IMR-90 (cell line): ENCODE results near the gene ADGRG6.

Experiments
- BHLHE40 ChIP-seq: fragments of 150-350 bp; IDR thresholded peaks from 2 replicates; pipeline ENCODE4 v1.6.1; 2016; ENCODE audit warnings: mild to moderate bottlenecking, low read depth, low read length
- CEBPB ChIP-seq: IDR thresholded peaks from 2 replicates; pipeline ENCODE4 v1.6.1; 2012; ENCODE audit warnings: low read depth, low read length, improper control_type of control experiment
- CHD1 ChIP-seq: IDR thresholded peaks from 2 replicates; pipeline ENCODE4 v1.6.1; 2012; ENCODE audit warnings: low read depth, low read length, improper control_type of control experiment
- FOS ChIP-seq: fragments of 150-350 bp; IDR thresholded peaks from 2 replicates; pipeline ENCODE4 v1.6.1; 2016; ENCODE audit warnings: low read depth, low read length
- MAZ ChIP-seq: IDR thresholded peaks from 2 replicates; pipeline ENCODE4 v1.6.1; 2012; ENCODE audit warnings: low read depth, mild to moderate bottlenecking, low read length, improper control_type of control experiment, moderate library complexity, borderline replicate concordance
- POLR2A ChIP-seq: IDR thresholded peaks from 2 replicates; pipeline ENCODE4 v1.6.1; 2012; ENCODE audit warnings: mild to moderate bottlenecking, low read depth, low read length
- RAD21 ChIP-seq: IDR thresholded peaks from 2 replicates; pipeline ENCODE4 v1.6.1; 2012; ENCODE audit warnings: low read length, improper control_type of control experiment
- RCOR1 ChIP-seq: IDR thresholded peaks from 2 replicates; pipeline ENCODE4 v1.6.1; 2012; ENCODE audit warnings: mild to moderate bottlenecking, low read length, improper control_type of control experiment; ENCODE audit not compliant: insufficient replicate concordance
- SMC3 ChIP-seq: fragments of 150-350 bp; IDR thresholded peaks from 2 replicates; pipeline ENCODE4 v1.6.1; 2016; ENCODE audit warnings: low read depth, mild to moderate bottlenecking, antibody characterized with exemption, low read length, moderate library complexity
- TF ChIP-seq, protein P1 (sequence below): conservative IDR thresholded peaks from 2 replicates; pipeline ENCODE4 v1.5.1; 2012; ENCODE audit warnings: mild to moderate bottlenecking, low read depth, low read length, improper control_type of control experiment
- TF ChIP-seq, protein P2 (sequence below): fragments of 150-350 bp; IDR thresholded peaks from 2 replicates; pipeline ENCODE4 v1.6.1; 2016; ENCODE audit warnings: low read depth, mild to moderate bottlenecking, low read length, moderate library complexity, borderline replicate concordance
- TF ChIP-seq, protein P3 (sequence below): fragments of 150-350 bp; IDR thresholded peaks from 2 replicates; pipeline ENCODE4 v1.6.1; 2017; ENCODE audit warnings: mild to moderate bottlenecking, antibody characterized with exemption, low read length, low read depth

DNA sequence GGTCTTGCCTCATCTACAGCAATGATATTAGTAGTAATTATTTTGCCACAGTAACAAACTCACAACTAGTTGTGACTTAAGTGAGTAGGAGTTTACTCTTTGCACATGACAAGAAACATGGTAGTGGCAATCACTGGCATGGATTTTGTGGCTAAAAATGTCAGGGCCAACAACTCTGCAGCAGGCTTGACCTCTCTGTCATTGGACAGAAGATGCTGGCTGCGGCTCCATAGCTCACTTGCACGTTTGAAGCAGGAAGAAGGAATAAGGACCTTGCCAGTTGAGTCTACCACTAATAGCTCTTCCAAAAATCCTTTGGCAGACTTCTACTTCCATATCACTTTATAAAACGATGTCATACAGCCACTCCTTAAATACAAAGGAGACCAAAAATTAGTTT, 117.3 kb downstream of the ADGRG6 start:
- no peak for TF ChIP-seq CEBPB
- TF ChIP-seq, protein P1, sequence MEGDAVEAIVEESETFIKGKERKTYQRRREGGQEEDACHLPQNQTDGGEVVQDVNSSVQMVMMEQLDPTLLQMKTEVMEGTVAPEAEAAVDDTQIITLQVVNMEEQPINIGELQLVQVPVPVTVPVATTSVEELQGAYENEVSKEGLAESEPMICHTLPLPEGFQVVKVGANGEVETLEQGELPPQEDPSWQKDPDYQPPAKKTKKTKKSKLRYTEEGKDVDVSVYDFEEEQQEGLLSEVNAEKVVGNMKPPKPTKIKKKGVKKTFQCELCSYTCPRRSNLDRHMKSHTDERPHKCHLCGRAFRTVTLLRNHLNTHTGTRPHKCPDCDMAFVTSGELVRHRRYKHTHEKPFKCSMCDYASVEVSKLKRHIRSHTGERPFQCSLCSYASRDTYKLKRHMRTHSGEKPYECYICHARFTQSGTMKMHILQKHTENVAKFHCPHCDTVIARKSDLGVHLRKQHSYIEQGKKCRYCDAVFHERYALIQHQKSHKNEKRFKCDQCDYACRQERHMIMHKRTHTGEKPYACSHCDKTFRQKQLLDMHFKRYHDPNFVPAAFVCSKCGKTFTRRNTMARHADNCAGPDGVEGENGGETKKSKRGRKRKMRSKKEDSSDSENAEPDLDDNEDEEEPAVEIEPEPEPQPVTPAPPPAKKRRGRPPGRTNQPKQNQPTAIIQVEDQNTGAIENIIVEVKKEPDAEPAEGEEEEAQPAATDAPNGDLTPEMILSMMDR = no peak
- no peak for TF ChIP-seq POLR2A
- TF ChIP-seq, protein P2, sequence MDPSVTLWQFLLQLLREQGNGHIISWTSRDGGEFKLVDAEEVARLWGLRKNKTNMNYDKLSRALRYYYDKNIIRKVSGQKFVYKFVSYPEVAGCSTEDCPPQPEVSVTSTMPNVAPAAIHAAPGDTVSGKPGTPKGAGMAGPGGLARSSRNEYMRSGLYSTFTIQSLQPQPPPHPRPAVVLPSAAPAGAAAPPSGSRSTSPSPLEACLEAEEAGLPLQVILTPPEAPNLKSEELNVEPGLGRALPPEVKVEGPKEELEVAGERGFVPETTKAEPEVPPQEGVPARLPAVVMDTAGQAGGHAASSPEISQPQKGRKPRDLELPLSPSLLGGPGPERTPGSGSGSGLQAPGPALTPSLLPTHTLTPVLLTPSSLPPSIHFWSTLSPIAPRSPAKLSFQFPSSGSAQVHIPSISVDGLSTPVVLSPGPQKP = no peak
- TF ChIP-seq FOS = no peak
- no peak for TF ChIP-seq SMC3
- TF ChIP-seq, protein P3, sequence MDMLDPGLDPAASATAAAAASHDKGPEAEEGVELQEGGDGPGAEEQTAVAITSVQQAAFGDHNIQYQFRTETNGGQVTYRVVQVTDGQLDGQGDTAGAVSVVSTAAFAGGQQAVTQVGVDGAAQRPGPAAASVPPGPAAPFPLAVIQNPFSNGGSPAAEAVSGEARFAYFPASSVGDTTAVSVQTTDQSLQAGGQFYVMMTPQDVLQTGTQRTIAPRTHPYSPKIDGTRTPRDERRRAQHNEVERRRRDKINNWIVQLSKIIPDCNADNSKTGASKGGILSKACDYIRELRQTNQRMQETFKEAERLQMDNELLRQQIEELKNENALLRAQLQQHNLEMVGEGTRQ = no peak
- TF ChIP-seq BHLHE40 = no peak
- TF ChIP-seq CHD1 = no peak
- TF ChIP-seq MAZ = no peak
- TF ChIP-seq RCOR1 = no peak
- no peak for TF ChIP-seq RAD21
